NCI-H1930 (cell line): ENCODE results near the gene CUTC.
"Not testable (repeated sequence)": the region's sequence is repeated elsewhere in the genome, so short reads cannot be mapped to it uniquely, and the experiment has no call there.

Experiments used
- DNase-seq, 2 experiments: peaks; one replicate each; lab custom pipeline; 2025; lab: John Stamatoyannopoulos, UW

Gene CUTC

GRCh38 chr10:99742701-99743100 lies 10.7 kb downstream of the CUTC start:
- DNase-seq, result no peak

- no peak for DNase-seq
Observed at GRCh38 chr10:99743841-99744240, 11.8 kb downstream of the CUTC start.

- DNase-seq, result not testable (repeated sequence)
Observed at GRCh38 chr10:99746166-99746565, 14.1 kb downstream of the CUTC start.

- no peak for DNase-seq
Observed at GRCh38 chr10:99748823-99749451, 16.9 kb downstream of the CUTC start.

GRCh38 chr10:99750641-99751040 lies 18.6 kb downstream of the CUTC start:
- no peak for DNase-seq

GRCh38 chr10:99754670-99755069 lies 22.6 kb downstream of the CUTC start:
- DNase-seq, result no peak

GRCh38 chr10:99756159-99756558 lies 24.1 kb downstream of the CUTC start:
- DNase-seq, result no peak

GRCh38 chr10:99758211-99758891 lies 26.3 kb downstream of the CUTC start:
- no peak for DNase-seq

GRCh38 chr10:99760321-99760720 lies 28.3 kb downstream of the CUTC start:
- DNase-seq, result no peak

- no peak for DNase-seq
Observed at GRCh38 chr10:99761365-99761764, 29.3 kb downstream of the CUTC start.

GRCh38 chr10:99765672-99766301 lies 33.8 kb downstream of the CUTC start:
- DNase-seq, result no peak

- DNase-seq, result no peak
Observed at GRCh38 chr10:99766302-99766681, 34.3 kb downstream of the CUTC start.

GRCh38 chr10:99767901-99768300 lies 35.9 kb downstream of the CUTC start:
- no peak for DNase-seq

GRCh38 chr10:99768556-99768955 lies 36.5 kb downstream of the CUTC start:
- DNase-seq, result no peak

- no peak for DNase-seq
Observed at GRCh38 chr10:99769706-99770105, 37.7 kb downstream of the CUTC start.

GRCh38 chr10:99770408-99771045 lies 38.5 kb downstream of the CUTC start:
- no peak for DNase-seq

- no peak for DNase-seq
Observed at GRCh38 chr10:99775850-99776249, 43.8 kb downstream of the CUTC start.

GRCh38 chr10:99777918-99778714 lies 46.1 kb downstream of the CUTC start:
- no peak for DNase-seq

- no peak for DNase-seq
Observed at GRCh38 chr10:99779335-99779734, 47.3 kb downstream of the CUTC start.

GRCh38 chr10:99781734-99782429 lies 49.8 kb downstream of the CUTC start:
- DNase-seq, result no peak

GRCh38 chr10:99782447-99783286 lies 50.6 kb downstream of the CUTC start, which contains the start of gene ABCC2:
Gene ABCC2, plus strand, starts transcription at chr10:99782640. Its CDS starts 205 bp downstream, at chr10:99782845.
- no peak for DNase-seq
